Activated naive CD4-positive, alpha-beta T cell (primary cell): Measurements from ENCODE around the gene TMEM59L.

Experiments used
- DNase-seq, 4 experiments: peaks; one replicate each; lab custom pipeline; 2025; lab: John Stamatoyannopoulos, UW

TMEM59L gene

DNA sequence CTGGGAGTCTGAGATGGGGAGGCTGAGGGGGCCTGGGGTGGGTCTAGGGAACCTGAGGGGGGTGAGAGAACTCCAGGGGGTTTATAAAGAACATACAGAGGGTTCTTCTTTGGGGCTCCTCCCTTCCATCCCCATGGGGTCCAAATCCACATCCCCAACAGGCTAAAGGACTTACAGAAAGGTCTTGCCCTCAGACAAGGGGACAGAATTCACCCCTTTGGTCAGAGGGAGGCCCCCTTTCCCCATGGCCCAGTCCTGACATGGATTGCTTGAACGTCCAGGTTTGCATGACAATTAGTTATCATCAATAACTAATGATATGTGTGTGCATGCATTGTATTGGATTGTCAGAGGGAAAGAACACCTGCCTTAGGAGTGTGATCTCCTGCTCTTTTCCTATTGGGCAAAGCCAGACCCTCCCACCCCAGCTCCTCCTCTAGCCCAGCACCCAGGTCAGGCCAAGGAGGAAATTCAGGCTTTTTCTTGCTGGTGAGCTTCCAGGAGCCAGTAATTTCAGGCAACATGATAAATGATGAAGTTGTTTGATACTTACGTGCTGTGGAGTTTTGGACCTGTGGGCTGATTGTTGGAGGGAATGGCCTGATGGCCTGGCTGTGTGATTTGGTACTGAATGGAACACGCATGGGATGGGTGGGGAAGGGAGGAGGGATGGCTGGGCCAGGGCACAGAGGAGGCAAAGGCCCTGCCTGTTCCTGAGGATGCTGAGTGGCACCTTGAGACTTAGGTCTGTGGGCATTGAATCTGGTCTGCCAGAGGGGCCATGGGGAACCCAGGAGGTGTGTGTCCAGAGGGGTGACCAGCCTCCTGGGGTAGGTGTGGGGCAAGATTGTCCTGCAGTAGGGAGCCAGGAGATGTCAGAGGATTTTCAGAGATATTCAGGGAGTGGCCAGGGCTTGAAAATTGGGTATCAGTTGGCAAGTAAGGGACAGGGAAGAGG is 25.3 kb downstream of the TMEM59L start:
- DNase-seq = no peak

DNA sequence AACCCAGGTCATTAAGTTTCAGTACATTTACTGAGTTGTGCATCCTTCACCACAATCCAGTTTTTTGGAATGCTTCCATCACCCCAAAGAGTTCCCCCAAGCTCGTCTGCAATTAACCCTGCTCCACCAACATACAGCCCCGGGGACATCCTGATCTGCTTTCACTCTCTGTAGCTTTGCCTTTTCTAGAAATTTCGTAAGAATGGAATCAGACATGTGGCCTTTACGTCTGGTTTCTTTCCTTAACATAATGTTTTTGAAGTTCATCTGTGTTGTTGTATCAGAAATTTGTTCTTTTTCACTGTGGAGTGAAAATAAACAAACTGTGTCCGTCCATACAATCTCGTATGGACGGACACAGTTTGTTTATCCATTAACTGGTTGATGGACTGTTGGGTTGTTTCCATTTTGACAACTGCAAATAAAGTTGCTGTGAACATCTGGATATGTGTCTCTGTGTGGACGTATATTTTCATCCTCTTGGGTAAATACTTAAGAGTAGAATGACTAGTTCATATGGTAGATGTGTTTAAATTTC is 27.1 kb downstream of the TMEM59L start:
- DNase-seq = no peak

DNA sequence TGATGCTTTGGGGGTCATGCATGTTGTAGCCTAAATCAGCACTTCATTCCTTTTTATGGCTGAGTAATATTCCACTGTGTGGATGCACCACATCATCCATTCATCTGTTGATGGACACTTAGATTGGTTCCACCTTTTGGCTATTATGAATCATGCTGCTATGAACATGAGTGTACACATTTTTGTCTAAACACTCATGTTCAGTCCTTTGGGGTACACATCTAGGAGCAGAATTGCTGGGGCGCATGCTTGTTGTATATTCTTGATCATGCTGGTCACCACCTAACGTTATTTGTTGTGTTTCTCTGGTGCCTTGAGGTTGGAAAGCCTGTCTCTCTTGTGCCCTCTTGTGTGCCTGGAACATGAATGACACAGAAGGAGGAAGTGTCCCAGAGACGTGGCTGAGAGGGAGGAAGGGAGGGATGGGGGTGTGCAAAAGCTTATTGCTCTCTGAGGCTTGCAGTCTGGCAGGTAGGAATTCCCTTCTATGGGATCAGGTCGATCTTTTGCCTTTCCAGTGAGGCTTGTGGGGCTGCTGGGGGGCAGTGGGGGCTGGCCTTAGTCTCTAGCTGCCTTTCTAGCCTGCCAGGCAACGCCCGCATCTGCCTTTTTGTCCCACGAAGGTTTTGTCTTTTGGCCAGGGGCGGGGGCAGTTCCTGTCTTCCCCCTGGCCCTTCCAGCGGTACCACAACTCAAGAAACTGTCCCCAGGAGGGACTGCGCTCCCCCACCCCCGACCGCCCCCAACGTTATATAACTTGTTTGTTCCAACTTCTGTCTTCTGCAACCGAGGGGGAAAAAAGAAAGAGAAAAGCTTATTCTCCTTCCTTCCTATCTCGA is 31.7 kb downstream of the TMEM59L start:
- DNase-seq = no peak

DNA sequence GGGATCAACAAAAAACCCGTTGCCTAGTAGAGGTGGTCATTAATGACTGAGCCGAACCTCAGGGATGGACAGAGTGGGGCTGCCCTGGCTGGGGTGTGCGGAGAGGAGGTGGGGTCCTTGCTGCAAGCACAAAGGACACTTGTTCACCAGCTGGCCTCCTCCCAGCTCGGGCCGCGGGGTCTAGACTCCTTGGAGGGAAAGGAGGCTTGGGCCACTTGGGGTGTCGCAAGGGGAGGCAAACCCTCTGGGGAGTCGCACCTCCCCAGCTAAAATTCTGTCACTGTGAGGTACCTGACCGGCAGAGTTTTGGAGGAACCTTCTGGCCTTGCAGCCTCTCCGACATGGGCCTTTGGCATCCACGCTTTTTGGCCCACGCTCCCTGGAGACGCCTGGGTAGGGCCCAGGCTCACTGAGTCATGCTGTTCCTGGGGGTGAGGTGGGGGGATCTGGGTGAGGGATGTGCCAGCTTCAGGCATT is 32.4 kb downstream of the TMEM59L start:
- DNase-seq = no peak

DNA sequence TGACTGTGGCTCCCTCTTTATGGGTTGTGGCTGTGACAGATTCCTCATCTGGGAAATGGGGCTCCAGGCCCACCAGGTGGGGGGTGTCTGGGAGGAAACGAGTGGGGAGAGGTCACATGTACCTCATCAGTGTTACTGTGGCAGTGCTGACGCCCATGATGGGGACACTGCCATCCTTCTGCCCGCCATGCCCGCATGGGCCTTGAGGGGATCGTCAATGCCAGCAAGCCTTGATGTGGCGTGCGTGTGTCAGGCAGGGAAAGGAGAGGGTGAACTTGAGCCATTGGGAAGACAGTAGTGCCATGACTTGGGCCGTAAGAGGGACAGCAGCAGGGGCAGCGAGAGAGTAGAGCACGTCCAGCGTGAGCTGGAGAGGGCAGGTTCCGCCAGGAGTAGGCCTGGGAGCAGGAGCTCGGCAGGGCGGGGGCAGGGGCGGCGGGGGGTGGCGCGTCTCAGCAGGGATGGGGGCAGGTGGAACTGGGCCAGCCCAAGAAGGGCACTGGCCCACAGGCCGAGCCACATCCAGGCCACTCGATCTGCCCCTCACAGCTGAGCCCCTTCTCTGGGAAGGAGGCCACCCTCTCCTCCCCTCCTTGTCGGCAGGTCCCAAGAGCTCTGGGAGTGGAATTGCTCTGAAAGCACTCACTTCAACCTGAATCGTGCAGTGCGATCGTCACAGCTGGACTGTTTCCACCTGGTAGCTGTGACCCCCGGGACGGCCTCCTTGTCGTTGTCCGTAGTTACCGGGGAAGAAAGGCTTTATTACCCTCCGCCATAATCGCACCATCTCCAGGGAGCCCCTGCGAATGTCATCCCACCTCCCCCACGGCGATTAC is 34.1 kb downstream of the TMEM59L start:
- DNase-seq = no peak

DNA sequence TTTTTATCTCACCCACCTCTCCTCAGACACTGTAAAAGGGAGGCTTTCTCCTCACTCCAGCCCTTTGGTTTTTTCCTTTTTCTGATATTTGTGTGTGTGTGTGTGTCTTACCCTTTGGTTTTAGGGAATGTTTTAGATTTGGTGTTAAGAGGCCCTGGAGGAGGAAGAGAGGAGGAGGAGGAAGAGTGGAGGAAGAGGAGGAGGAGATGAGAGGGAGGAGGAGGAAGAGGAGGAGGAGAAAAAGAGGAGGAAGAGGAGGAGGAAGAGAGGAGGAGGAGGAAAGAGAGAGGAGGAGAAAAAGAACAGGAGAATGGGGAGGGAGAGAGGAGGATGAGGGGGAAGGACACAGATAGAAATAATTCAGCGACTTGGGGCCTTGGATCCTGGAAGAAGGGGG is 34.7 kb downstream of the TMEM59L start:
- DNase-seq = no peak

DNA sequence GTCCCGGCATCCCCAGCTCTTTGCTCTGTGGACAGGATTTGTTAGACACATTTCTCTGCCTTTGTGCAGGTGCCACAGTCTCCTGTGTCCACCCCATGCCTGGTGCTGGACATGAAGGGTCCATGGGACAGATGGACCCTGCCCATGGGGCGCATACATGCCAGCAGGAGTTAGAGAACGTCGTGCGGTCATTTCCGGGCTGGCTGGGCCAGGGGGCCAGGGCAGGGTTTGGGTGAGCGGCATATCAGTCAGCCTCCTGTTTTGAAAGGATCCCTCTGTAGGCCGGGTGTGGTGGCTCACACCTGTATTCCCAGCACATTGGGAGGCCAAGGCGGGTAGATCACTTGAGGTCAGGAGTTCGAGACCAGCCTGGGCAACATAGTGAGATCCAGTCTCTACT is 35.1 kb downstream of the TMEM59L start:
- no peak for DNase-seq

DNA sequence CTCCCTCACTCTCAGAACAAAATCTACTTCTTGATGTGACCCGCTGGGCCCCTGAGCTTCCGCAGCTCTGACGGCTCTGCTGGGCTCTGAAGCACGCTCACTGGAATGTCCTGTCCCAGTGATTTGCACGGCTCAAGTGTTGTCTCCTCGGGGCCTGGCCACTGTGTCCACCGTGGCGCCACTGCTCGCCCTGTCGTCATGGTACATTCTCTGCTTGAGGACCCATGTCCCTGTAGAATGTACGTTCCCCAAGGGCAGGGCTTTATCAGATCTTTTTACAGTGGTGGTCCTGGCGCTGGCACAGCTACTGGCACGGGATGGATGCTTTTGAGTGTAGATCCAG is 36.3 kb downstream of the TMEM59L start:
- DNase-seq = no peak

DNA sequence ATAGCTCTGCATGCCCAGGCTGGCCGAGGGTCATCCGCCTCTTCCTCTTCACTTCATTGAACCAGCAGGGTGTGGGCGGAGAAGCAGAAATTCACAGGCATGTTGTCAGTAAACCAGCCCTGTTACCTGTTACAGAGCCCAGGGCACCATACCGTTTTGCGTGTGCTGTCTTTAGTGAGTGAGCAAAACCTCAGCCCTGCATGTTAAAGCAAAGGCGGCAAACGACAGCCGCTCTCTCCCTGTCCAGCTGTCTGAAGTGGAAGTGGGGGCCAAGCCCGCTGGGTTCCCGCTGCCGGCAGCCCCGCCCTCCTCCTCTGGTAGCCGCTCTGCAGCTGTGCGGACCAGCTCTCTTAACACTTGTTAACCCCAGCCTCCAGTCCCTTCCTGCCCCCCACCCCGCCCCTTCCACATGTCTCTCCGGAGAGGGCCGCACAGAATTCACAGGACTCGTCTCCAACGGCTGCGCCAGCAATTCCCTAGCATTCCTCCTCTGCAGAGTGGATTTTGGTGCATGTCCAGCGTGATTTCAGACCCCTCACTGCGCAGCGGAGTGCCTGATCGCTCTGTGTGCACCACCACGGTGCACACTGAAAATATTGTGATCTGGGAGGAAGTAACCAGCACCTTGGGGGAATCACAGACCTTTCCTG is 36.8 kb downstream of the TMEM59L start:
- DNase-seq = no peak

DNA sequence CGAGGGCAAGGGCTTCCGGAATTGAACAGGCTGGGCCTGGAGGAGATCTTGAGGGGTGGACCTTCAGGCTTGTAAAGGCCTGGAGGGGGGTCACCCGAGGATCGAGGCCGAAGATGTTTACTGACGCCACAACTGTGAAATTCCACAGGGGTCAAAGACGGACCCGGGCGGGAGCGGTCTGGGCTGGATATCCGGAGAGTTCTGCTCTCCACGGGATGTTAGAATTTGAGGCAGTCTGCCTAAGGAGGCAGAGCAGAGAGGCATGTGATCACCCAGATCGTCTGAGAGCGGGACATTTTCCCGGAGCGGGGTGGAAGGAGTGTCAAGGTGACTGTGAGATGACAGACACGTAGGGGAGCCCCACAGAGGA is 37.3 kb downstream of the TMEM59L start:
- no peak for DNase-seq

DNA sequence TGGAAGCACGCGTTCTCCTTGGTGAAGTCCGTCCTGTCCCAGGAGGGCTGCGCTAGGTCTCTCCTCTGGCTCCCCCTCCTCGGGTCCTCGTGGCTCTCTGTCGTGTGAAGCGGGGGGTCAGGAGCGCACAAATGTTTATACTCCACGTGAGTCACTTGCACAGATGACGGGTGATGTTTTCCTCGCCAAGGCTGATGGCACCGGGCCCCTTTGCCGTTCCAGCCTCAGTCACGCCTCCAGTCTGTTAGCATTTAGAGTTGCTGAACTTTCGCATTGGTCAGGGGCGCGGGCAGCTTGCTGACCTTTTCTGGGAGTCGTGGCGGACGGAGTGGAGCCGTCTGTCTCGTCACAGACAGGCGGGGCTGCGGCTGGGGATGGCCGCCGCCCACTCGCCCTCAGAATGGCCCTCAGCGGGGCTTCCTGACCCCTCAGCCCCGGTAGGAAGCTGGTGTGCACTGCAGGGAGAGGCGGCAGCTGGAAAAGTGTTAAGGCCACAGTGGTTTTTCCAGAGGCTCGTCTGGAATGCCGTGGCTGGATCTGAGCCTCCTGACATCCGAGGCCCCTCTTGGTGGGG is 37.9 kb downstream of the TMEM59L start:
- DNase-seq = no peak

DNA sequence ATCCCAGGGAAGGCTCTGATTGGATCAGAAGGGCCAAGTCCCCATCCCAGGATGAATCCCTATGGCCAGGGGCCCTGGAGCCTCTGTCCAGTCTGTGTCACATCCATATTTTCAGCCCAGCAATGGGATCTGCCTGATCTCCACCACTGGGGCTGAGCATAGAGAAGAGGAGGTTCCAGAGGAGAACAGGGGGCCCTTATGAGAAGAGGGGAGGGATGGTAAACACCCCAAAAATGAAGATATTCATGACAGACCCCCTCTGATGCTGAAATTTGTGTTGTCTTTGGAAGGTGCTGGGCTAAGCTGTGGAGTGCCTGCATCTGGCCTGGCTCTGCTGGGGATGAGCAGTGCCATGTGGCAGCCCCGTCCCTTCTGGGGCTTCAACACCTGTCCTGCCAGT is 38.6 kb downstream of the TMEM59L start:
- DNase-seq = no peak

DNA sequence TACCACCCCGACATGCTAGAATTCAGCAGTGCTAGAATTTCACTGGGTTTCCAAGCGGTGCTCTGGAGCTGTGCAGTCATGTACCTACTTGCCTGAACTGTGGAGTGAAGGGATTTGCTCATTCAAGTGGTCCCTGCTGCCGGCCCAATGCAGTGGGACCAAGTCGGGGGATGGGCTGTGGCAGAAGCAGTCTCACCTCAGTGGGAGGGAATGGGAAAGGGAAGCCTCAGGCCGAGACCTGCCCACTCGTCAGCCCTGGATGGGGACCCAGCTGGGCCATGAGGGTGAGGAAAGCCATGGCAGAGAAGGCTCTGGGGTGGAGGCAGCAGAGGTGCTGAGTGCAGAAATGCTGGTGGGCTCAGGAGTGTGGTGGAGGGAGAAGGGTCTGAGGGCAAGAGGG is 39.1 kb downstream of the TMEM59L start:
- no peak for DNase-seq

DNA sequence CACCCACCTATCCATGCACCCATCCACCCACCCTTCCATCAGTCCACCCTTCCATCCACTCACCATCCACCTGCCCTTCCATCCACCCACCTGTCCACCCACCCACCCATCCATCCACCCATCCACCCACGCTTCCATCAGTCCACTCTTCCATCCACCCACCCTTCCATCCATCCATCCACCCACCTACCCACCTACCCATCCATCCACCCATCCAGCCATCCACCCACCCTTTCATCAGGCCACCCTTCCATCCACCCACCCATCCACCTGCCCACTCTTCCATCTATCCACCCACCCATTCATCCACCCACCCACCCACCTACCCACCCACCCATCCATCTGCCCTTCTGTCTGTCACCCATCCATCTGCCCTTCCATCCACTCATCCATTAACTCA is 41.2 kb downstream of the TMEM59L start:
- DNase-seq = no peak

DNA sequence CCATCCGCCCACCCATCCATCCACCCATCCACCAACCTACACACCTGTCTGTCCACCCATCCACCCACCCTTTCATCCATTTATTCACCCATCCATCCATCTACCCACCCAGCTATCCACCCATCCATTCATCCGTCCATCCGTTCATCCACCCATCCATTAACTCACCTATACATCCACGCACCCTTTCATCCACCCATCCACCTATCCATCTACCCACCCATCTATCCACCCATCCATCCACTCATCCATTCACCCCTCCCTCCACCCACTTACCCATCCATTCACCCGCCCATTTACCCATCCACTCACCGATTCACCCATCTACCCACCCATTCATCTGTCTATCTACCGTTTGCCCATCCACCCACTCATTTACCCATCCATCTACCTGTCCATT is 41.8 kb downstream of the TMEM59L start:
- no peak for DNase-seq

DNA sequence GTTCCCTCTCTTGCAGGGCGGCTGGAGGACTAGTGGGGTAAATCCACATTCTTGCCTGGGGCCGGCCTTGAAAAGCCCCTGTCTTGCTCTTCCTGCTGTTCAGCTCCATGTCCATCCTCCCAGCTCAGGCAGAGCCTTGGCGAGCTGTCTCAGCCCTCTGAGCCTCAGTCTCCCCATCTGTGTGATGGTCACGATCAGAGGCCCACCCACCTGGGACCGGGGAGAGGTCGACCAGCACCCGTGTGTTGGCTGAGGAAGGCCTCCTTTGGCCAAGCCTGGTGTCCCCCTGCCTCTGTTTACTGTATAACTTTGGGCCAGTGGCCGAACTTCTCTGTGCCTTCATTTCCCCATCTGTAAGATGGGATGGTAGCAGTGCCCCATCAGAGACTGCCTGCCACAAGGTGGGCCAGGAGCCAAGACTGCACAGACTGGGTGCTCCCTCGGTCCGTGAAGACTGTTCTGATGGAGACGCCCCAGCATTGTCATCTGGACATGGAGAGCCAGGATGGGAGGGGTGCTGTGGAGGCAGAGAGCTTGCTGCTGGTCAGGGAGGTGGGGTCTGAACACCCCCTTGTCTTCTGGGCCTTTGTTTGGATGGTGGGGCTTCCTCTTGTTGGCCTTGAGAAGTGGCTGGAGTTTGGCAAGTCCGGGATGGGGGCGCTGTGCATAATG is 42.6 kb downstream of the TMEM59L start:
- DNase-seq = no peak

DNA sequence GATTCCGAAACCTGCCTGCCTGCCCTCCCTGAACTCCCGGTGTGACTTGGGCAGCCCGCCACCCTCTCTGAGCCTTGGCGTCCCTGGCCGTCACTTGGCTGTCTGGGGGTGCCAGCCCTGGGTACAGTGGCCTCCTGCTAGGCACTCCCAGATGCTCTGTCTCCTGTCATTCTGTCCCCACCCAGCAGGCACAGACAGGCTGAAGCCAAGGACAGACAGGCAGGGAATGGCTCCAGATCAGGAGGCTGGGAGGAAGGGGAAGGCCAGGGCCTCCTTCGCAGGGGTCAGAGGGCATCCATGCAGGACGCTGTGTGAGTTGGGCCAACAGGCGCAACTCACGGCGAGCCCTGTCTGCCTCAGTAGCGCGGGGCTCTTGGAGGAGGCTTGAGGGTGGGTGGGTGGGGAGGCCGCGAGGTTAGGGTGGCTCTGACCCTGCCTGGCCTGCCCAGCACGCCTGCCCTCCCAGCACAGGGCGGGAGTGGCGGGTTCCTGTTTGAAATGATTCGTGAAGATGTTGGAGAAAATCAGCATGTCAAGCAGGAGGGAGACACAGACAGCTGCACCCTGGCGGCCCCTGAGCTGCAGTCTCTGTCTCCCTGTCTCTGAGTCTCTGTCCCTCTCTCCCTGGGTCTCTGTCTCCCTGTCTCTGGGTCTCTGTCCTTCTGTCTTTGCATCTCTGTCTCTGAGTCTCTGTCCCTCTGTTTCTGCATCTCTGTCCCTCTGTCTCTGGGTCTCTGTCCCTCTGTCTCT is 43.8 kb downstream of the TMEM59L start:
- DNase-seq = no peak

DNA sequence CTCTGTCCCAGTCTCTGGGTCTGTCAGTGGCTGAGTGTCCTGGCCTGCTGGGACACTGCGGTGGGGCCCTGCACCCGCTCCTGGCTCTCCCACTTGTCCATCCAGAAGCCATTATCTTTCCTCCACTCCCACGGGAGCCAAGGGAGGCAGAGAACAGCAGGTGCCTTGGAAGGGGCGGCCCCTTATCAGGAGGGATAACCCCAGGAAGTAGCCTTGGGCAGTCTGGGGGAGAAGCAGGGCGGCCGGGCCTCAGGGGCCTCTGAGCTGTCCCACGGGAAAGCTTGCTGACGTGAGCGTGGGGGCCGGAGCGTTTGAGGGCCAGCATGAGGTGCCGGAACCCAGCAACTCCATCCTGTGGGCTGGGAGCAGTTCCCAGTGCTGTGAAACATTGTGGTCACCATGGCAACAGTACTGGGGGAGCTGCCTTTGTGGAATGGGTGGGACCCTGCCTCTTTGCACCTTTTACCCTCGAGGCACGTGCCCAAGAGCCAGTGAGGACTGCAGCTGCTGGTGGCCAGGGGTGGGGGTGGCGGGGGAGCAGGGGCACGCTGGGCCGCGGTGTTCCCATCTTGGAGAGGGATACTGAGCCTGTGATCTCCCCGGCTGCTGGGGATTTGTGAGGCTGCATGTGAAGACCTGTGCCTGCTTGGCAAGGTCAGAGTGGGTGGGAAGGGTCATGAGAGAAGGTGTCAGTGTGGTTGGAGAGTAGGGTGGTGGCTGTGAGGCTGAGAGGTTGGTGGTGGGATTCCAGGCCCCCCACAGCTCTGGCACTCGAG is 45.1 kb downstream of the TMEM59L start:
- DNase-seq = no peak

DNA sequence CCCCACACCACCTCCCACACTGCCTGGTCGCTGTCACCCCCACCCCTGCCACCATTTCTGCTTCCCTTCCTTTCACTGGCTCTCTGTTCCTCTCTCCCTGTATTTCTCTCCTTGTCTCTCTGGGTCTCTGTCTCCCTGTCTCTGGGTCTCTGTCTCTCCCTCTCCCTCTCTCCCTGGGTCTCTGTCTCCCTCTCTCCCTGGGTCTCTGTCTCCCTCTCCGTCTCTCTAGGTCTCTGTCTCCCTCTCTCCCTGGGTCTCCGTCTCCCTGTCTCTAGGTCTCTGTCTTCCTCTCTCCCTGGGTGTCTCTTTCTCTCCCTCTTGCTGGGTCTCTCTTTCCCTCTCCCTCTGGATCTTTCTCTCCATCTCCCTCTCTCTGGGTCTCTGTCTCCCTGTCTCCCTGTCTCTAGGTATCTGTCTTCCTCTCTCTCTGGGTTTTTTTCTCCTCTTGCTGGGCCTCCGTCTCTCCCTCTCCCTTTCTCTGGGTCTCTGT is 45.7 kb downstream of the TMEM59L start:
- DNase-seq = no peak
